Sigmoid colon (tissue), 4 donors: Measurements from ENCODE around the gene DNAH7.

ENCODE experiments used
- EP300 ChIP-seq, 4 donors: sonication (generic); formaldehyde crosslinking; IDR thresholded peaks; one replicate each; pipeline ENCODE4 v1.6.1; 2017; ENCODE audit warnings: antibody characterized with exemption in 4 of 4
- POLR2A ChIP-seq, 2 donors: fragments of 450-650 bp; IDR thresholded peaks; one replicate each; pipeline ENCODE4 v1.6.1; 2016; ENCODE audit warnings: antibody characterized with exemption in 2 of 2, mild to moderate bottlenecking in 2 of 2, moderate library complexity in 2 of 2
- POLR2AphosphoS5 ChIP-seq, 4 donors: sonication (generic); formaldehyde crosslinking; IDR thresholded peaks; one replicate each; pipeline ENCODE4 v1.6.1; 2017; ENCODE audit warnings: antibody characterized with exemption in 4 of 4
- TF ChIP-seq, protein P1 (sequence below), 4 experiments: fragments of 450-650 bp in 3 of 4; fragments of 200-600 bp in 1 of 4; IDR thresholded peaks; one replicate each; pipeline ENCODE4 v1.5.1; 2016 to 2019; ENCODE audit warnings: antibody characterized with exemption in 4 of 4, mild to moderate bottlenecking in 3 of 4, moderate library complexity in 2 of 4

- TF ChIP-seq POLR2A (IDR thresholded peaks at IDR 0.05) (no peak), EP300 (IDR thresholded peaks at IDR 0.05) (no peak), POLR2AphosphoS5 (IDR thresholded peaks at IDR 0.05) (no peak)
- TF ChIP-seq, protein P1, sequence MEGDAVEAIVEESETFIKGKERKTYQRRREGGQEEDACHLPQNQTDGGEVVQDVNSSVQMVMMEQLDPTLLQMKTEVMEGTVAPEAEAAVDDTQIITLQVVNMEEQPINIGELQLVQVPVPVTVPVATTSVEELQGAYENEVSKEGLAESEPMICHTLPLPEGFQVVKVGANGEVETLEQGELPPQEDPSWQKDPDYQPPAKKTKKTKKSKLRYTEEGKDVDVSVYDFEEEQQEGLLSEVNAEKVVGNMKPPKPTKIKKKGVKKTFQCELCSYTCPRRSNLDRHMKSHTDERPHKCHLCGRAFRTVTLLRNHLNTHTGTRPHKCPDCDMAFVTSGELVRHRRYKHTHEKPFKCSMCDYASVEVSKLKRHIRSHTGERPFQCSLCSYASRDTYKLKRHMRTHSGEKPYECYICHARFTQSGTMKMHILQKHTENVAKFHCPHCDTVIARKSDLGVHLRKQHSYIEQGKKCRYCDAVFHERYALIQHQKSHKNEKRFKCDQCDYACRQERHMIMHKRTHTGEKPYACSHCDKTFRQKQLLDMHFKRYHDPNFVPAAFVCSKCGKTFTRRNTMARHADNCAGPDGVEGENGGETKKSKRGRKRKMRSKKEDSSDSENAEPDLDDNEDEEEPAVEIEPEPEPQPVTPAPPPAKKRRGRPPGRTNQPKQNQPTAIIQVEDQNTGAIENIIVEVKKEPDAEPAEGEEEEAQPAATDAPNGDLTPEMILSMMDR (IDR thresholded peaks at IDR 0.05), result no peak
Observed at GRCh38 chr2:196018037-196018436, 50.6 kb downstream of the DNAH7 start.
